ENCODE results near the gene PHLDA3.

Gene PHLDA3

DNA sequence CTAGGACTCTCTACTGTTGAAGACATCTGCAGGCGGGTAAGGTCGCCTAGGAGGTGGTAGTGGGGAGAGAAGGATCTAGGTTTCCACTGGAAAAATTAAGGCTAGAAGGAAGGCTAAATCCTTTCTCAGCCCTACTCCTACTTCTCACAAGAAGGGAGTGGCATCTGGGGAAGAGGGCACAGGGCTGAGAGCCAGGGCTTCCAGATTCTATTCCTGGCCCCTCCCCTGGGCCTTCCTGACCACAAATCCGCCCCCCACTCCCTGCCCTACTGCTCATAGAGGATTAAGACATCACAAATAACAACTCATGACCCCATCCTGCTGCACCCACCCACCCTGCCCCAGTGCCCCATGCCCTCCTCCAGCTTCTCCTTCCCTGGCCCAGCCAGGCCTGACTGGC is 2.5 kb downstream of the PHLDA3 start:
- H4K20me1 ChIP-seq (ENCODE audit: low read depth, low read length) = no peaks in the 10 kb centered on the region
- no peak overlapping the region for H2AFZ ChIP-seq (ENCODE audit: low read depth, low read length, severe bottlenecking)
- H3K36me3 ChIP-seq (ENCODE audit: low read length) = no peaks in the 10 kb centered on the region
- no peaks in the 10 kb centered on the region for H3K79me2 ChIP-seq (ENCODE audit: insufficient read depth, low read length)
- no peaks in the 10 kb centered on the region for H3K27me3 ChIP-seq (ENCODE audit: low read length)
- no peak overlapping the region for H3K4me2 ChIP-seq (ENCODE audit: low read depth, low read length, poor library complexity, severe bottlenecking)
- H3K4me3 ChIP-seq (ENCODE audit: insufficient read depth, low read length, poor library complexity, severe bottlenecking) = no peak overlapping the region
- no peak for TF ChIP-seq EZH2phosphoT487 (conservative IDR thresholded peaks at IDR 0.05; ENCODE audit: low read length)
- no peaks in the 10 kb centered on the region for H3K9me3 ChIP-seq (ENCODE audit: insufficient read depth, low read length)
- H3F3A ChIP-seq (ENCODE audit: insufficient read depth) = no peaks in the 10 kb centered on the region
- H3K9ac ChIP-seq (ENCODE audit: low read length) = no peak overlapping the region
- no peak overlapping the region for H3K27ac ChIP-seq (ENCODE audit: low read depth, low read length)
- H3K9me2 ChIP-seq (replicated peaks; ENCODE audit: insufficient read depth, low read length) = no peaks in the 10 kb centered on the region

DNA sequence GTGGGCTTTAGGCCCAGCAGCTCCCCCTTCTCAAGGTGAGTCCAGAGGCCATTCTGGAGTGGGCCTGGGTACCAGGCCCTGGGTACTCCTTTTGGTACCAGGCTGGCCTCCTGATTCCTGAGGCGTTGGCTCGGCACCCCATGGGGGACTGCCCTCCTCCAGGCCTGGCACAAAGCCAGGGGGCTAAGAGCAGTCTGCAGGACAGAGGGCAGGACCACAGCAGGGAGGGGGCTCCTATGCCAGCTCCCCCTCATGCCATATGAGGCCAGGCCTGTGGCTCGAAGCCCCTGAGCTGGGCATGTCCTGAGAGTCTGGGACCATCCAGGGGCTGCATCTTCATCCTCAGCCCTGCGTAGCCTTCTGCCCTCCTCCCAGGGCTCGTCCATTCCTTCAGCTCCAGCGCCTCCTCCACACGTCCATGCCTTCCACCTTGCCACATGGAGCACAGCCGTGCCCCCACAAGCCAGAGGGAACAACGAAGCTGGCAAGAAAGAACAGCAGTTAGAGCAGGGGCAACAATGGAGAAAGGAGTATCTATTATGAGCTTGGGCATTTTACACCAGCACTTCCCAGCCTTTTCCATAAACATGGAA is 3.2 kb downstream of the PHLDA3 start:
- no peaks in the 10 kb centered on the region for H3K79me2 ChIP-seq (ENCODE audit: insufficient read depth, low read length)
- no peak overlapping the region for H3K4me2 ChIP-seq (ENCODE audit: low read depth, low read length, poor library complexity, severe bottlenecking)
- H3F3A ChIP-seq (ENCODE audit: insufficient read depth) = no peaks in the 10 kb centered on the region
- H3K36me3 ChIP-seq (ENCODE audit: low read length) = no peaks in the 10 kb centered on the region
- H4K20me1 ChIP-seq (ENCODE audit: low read depth, low read length) = no peaks in the 10 kb centered on the region
- TF ChIP-seq EZH2phosphoT487 (conservative IDR thresholded peaks at IDR 0.05; ENCODE audit: low read length) = no peak
- TF ChIP-seq, protein P1, sequence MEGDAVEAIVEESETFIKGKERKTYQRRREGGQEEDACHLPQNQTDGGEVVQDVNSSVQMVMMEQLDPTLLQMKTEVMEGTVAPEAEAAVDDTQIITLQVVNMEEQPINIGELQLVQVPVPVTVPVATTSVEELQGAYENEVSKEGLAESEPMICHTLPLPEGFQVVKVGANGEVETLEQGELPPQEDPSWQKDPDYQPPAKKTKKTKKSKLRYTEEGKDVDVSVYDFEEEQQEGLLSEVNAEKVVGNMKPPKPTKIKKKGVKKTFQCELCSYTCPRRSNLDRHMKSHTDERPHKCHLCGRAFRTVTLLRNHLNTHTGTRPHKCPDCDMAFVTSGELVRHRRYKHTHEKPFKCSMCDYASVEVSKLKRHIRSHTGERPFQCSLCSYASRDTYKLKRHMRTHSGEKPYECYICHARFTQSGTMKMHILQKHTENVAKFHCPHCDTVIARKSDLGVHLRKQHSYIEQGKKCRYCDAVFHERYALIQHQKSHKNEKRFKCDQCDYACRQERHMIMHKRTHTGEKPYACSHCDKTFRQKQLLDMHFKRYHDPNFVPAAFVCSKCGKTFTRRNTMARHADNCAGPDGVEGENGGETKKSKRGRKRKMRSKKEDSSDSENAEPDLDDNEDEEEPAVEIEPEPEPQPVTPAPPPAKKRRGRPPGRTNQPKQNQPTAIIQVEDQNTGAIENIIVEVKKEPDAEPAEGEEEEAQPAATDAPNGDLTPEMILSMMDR (IDR thresholded peaks at IDR 0.05; ENCODE audit: insufficient read depth, low read length, poor library complexity, severe bottlenecking) = no peak
- no peak overlapping the region for H3K4me3 ChIP-seq (ENCODE audit: insufficient read depth, low read length, poor library complexity, severe bottlenecking)
- no peak overlapping the region for H3K27ac ChIP-seq (ENCODE audit: low read depth, low read length)
- no peak overlapping the region for H3K9ac ChIP-seq (ENCODE audit: low read length)
- no peak overlapping the region for H2AFZ ChIP-seq (ENCODE audit: low read depth, low read length, severe bottlenecking)
- no peaks in the 10 kb centered on the region for H3K9me3 ChIP-seq (ENCODE audit: insufficient read depth, low read length)
- no peaks in the 10 kb centered on the region for H3K27me3 ChIP-seq (ENCODE audit: low read length)
- no peaks in the 10 kb centered on the region for H3K9me2 ChIP-seq (replicated peaks; ENCODE audit: insufficient read depth, low read length)

DNA sequence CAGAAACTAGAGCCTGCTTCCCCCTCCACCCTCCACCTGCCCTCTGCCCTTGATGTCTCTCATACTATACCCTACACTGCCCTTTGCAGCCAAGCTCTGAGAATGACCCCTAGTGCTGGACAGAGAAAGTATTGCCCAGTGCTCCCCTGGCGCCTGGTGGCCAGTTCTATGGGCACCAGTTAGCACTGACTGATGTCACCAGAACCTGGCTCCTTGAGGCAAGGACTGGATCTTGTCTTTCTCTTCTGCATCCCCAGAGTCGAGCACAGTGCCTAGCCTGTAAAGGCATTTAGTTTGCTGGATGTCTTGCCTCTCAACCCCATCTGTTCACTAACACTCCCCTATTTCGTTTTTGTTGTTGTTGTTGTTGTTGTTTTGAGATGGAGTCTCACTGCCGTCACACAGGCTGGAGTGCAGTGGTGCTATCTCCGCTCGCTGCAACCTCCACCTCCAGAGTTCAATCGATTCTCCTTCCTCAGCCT is 5.9 kb downstream of the PHLDA3 start:
- Histone ChIP-seq H3K9me2 (replicated peaks; ENCODE audit: insufficient read depth, low read length) (no peaks in the 10 kb centered on the region), H3K4me3 (ENCODE audit: insufficient read depth, low read length, poor library complexity, severe bottlenecking) (no peak overlapping the region), H3K9me3 (ENCODE audit: insufficient read depth, low read length) (no peaks in the 10 kb centered on the region), H2AFZ (ENCODE audit: low read depth, low read length, severe bottlenecking) (no peak overlapping the region), H3K9ac (ENCODE audit: low read length) (no peak overlapping the region), H3K4me2 (ENCODE audit: low read depth, low read length, poor library complexity, severe bottlenecking) (no peak overlapping the region), H3K27me3 (ENCODE audit: low read length) (no peaks in the 10 kb centered on the region), H3K79me2 (ENCODE audit: insufficient read depth, low read length) (no peaks in the 10 kb centered on the region), H3K36me3 (ENCODE audit: low read length) (no peaks in the 10 kb centered on the region), H3F3A (ENCODE audit: insufficient read depth) (no peaks in the 10 kb centered on the region), H4K20me1 (ENCODE audit: low read depth, low read length) (no peaks in the 10 kb centered on the region), H3K27ac (ENCODE audit: low read depth, low read length) (no peak overlapping the region)
- TF ChIP-seq EZH2phosphoT487 (conservative IDR thresholded peaks at IDR 0.05; ENCODE audit: low read length) = no peak
- TF ChIP-seq, protein P1 (IDR thresholded peaks at IDR 0.05; ENCODE audit: insufficient read depth, low read length, poor library complexity, severe bottlenecking) = no peak

DNA sequence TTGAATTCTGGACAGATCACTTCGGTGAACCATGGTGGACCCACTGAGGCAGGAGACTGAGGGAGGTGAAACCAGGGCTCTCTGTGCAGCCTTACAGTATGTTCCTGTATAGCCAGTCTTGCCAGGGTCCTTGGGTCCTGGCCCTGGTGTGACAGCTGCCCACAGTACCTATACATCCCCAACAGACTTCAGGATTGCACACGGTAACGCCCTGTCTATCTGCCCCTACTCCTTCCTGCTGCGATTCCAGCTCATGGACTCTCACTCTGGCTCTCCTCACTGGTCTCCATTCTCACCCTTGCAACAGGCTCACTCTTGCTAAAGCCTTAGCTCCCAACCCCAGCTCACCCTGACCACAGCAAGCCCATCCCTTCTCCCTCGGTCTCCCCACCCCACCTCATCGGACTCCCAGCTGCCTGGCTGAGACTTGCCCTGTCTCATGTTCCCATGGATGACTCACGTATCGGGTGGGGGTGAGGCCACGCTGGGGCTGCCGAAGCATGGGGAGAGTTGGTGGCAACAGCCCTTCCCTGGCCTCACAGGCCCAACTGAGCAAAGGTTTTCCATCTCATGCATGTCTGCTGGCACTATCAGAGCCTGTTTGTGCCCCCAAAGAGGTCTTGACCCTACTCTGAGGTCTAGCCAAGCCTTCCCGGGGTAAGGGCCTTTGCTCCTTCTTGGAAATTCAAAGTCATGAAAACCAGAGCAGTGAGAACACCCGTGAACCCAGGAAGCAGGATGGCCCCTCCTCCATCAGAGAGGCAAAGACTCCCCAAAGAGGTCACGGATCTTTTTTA is 7.1 kb downstream of the PHLDA3 start:
- H3K27ac ChIP-seq (ENCODE audit: low read depth, low read length) = no peak overlapping the region
- H3K36me3 ChIP-seq (ENCODE audit: low read length) = no peaks in the 10 kb centered on the region
- H3K4me2 ChIP-seq (ENCODE audit: low read depth, low read length, poor library complexity, severe bottlenecking) = no peak overlapping the region
- H3K79me2 ChIP-seq (ENCODE audit: insufficient read depth, low read length) = no peaks in the 10 kb centered on the region
- H3K9me3 ChIP-seq (ENCODE audit: insufficient read depth, low read length) = no peaks in the 10 kb centered on the region
- H2AFZ ChIP-seq (ENCODE audit: low read depth, low read length, severe bottlenecking) = no peak overlapping the region
- H3F3A ChIP-seq (ENCODE audit: insufficient read depth) = no peaks in the 10 kb centered on the region
- H3K9ac ChIP-seq (ENCODE audit: low read length) = no peak overlapping the region
- H3K27me3 ChIP-seq (ENCODE audit: low read length) = no peaks in the 10 kb centered on the region
- no peak overlapping the region for H3K4me3 ChIP-seq (ENCODE audit: insufficient read depth, low read length, poor library complexity, severe bottlenecking)
- H4K20me1 ChIP-seq (ENCODE audit: low read depth, low read length) = no peaks in the 10 kb centered on the region
- H3K9me2 ChIP-seq (replicated peaks; ENCODE audit: insufficient read depth, low read length) = no peaks in the 10 kb centered on the region
- TF ChIP-seq, protein P1 (IDR thresholded peaks at IDR 0.05; ENCODE audit: insufficient read depth, low read length, poor library complexity, severe bottlenecking) = no peak
- no peak for TF ChIP-seq EZH2phosphoT487 (conservative IDR thresholded peaks at IDR 0.05; ENCODE audit: low read length)

All from SU-DHL-6 (cell line).